Measurements from ENCODE around the gene NEDD4.
"Not testable (repeated sequence)": the region's sequence is repeated elsewhere in the genome, so short reads cannot be mapped to it uniquely, and the experiment has no call there.

Gene NEDD4

DNA sequence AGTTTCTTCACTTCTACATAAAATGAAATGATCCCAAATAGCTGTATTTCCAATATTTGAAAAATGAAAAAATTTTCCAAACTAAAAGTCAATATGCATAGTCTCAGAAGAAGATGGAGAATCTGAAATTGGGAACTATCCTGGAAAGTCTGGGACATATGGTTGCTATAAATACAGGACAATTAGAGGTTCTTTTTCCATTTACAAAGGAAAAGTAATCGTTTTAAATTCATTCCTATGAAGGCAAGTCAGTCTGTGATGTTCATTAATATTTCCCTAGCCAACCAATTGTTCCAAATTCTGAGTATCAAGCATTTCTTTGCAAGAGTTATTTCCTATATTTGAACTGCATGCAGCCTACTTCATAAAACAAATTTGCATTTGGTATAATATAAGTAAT lies 102.2 kb downstream of the NEDD4 start:
- no peak for DNase-seq

DNA sequence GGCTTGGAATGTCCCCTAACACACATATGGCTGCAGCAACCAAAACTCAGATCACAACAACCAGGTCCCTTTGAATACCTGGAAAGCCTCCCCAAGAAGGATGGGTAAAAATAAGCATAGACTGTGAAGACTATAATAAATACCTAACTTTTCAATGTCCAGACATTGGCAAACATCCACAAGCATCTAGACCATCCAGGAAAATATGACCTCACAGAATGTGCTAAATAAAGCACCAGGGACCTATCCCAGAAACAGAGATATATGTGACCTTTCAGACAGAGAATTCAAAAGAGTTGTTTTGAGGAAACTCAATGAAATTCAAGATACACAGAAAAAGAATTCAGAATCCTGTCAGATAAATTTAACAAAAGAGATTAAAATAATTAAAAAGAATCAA lies 109.2 kb downstream of the NEDD4 start:
- no peak for DNase-seq

DNA sequence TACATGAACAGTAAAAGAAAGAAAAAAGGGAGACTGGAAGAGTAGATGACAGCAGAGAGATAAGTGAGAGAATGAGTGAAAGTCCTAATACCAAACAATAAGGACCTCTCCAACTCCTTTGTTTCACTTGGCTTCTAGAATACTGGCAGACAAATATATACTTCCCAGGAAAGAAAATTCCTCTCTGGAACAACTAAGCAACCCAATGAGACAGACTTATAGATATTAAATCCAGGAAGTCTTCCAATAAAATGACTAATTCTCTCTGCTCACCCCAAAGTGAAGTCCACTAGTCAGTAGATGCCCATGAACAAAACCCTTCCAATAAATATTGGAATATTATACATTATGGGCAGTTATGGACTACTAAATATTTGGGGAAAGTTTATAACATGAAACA lies 114.2 kb downstream of the NEDD4 start:
- DNase-seq, result no peak

DNA sequence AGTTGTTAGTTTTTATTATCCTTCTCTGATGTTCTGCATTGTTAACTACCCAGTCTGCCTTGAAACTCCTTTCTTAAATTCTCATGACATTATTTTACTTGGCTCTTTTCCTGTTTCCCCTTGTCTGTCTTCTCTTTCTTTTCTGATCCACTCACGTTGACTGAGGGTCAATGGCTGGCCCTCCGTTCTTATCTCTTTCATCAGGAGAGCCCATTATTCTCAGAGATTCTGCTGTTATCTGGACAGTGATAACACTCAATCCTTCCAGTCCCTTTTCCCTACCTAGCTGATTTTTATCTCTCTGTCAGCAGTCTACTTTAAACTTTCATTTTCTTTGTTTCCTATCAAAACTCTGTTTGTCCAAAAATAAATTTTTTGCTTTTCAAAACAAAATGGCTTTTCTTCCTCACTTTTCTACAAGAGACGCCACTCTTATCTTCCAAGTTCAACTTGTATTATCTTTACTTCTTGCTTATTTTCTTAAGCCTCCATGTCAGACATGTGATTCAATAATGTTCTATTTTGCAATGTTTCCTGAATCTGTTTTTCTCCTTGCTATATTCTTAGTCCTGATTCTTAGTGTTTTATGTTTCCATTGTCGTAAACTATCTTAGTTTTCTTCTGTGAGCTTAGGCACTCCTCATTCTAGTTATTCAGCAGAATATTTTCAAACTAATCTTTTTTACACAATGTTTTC lies 120.2 kb downstream of the NEDD4 start:
- no peak for DNase-seq

DNA sequence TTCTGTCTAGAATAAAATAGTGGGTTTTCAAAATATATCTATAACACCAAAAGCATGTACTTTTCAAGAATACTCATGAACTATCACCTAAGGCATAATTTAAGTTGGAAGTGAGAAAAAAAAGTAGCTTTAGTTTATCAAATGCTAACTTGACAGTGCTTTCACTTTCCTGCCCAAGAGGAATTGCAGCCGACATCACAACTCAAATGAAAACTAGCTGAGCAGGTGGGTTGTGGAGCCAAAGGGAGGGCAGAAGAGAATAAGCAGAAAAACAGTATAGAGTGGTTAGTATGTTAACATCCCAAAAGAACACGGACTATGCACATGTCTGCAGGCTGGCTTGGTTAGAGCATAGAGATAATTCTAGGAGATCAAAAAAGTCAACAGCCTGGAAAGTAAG lies 120.9 kb downstream of the NEDD4 start:
- no peak for DNase-seq

DNA sequence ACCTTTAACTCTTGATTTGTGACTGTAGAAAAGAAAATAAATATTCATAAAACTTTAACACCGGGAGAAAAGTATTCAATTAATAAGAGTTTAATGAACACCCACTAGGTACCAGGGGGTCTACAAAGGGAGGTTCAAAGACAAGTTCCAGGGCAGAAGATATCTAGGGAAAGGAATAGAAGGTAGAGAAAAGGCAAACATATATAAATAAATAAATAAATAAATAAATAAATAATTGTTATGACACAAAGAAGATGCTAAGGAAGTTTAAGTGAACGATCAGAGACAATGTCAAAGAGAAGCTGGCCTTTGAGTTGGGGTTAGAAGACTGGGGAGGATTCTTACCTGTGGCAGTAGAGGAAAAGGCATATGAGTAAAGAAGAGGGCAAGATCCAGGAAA lies 123.8 kb downstream of the NEDD4 start:
- no peak for DNase-seq

DNA sequence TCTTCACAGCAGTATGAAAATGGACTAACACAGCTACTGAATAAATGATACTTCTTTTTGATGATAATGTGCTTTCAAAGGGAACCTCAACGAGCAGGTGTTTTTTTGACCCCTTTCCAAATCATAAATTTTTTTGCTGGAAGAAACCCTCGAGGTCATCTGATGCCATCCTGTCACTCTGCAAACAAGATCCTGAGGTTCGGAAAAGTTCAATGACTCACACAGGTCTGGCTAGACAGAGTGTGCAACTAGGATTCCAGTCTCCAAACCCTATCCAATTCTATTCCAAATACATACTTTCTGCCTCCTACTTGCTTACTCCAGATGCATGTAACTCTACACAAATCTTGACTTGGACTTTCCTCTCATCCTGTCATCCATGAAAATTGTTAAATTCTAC lies 124.7 kb downstream of the NEDD4 start:
- no peak for DNase-seq

DNA sequence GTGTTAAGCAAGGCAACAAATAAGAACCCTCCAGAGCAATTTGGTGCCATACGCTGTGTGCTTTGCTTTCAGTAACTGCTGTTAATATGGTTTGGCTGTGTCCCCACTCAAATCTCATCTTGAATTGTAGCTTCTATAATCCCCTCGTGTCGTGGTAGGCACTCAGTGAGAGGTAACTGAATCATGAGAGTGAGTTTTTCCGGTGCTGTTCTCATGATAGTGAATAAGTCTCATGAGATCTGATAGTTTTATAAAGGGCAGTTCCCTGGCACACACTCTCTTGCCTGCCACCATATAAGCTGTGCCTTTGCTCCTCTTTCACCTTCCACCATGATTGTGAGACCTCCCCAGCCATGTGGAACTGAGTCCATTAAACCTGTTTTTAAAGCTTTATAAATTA lies 125.1 kb downstream of the NEDD4 start:
- not testable (repeated sequence) for DNase-seq

DNA sequence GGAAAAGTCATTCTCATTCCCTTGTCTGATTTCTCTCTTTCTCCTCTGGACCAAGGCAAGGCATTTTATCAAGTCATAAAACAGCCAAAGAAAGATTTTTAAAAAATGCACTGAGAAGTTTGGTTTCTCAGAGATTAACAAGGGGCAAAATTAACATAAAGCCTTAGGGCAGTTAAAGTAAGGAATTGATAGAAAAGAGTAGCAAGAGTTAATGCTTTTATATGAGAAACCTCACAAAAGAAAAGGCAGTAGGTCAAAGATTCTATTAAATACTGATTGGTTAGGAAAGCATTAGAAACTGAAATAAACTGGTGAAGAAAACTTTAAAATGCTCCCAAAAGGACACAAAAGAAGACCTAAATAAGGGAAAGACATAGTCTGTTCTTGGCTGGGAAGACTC lies 129.5 kb downstream of the NEDD4 start:
- DNase-seq, result no peak

DNA sequence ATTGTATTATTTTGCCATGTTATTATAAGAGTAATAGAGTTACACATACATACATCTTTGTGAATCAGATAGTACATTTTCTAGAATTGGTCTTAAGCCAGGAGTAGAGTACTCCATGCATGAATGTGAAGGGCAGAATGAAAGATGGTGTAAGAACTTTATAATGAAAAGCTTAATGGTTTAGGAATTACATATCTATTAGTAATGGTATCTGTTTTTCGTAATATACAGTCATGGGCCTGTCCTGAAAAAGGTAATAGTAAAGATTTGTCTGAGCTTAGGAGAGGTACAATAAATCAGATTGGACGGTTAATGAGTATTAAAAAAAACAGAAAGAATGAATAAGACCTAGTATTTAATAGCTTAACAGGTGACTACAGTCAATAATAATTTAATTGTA lies 132.3 kb downstream of the NEDD4 start:
- DNase-seq, result no peak

DNA sequence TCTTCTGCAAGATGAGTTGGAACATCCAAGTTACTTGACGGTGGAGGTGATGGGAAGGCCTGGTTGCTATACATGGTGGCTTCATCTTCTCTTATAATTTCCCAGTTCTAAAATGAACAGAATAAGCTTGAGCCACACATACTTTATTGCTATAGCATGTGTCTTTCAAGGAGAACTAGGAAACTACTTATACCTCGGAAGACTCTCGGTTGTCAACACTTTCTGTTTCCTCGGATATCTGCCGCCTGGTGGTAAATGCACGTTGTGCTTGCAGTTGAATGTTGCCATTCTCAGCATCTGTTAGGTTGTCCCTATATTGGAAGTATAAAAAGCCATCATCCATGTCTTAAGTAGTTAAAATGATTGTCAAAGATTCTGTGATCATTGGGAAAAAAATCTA lies 132.9 kb downstream of the NEDD4 start:
- no peak for DNase-seq

DNA sequence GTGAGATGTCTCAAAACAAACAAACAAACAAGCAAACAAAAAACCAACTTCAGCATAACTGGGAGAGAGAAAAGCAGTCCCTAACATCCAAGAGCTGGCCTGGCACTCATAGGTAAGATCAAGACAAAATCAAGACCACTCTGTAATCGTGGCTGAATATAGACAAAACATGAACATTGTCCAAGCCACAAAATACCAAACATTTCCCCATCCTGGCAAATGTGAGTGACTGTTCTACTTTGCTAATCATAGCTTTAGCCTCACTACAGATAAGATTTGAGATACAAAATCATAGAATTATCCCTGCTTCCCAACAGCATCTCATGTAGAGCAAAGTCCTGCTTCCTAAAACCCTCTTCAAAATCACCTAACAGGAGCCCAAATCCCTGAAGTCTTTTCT lies 133.7 kb downstream of the NEDD4 start:
- DNase-seq, result no peak

DNA sequence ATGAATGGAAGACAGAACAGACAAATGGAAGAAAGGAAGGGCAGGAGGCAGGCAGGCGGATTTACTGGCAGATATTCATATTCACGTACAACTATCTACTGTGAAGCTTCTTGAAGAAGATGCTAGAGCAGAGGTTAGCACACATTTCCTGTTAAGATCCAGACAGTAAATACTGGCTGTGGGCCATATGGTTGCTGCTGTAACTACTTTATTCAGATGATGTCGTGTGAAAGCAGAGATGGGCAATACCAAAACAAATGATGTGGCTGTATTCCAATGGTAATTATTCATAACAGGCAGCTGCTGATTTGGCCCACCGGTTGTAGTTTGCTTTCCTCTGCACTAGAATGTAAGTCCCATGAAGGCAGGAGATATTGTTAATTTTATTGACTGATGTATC lies 134.8 kb downstream of the NEDD4 start:
- DNase-seq, result no peak

DNA sequence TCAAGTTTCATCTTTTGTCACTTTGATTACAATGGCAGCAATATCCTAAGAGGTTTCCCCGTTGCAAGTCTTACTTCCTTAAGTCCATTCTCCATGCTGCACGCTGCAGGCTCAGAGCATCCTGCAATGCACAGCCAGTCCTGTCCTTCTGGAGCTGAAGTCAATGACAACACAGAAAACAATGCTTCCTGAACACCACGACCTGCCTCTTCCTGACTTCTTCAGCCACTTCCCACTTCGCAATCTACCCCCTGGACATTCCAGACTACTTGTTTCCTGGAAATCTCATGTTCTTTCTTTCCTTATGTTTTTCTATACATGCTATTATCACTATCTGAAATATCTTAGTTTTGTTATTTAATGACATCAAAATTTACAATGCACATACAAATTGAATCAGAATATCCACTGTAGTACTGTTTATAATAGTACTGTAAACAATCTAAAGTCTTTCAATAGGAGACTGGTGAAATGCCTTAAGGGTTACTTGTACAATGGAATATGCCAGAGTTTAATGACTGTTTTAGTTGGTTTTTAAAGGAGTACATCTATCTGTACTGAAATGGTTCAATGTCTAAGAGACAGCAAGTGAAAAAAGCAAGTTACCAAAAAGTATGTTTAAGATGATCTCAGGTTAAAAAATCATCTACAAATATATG lies 136.8 kb downstream of the NEDD4 start:
- no peak for DNase-seq

DNA sequence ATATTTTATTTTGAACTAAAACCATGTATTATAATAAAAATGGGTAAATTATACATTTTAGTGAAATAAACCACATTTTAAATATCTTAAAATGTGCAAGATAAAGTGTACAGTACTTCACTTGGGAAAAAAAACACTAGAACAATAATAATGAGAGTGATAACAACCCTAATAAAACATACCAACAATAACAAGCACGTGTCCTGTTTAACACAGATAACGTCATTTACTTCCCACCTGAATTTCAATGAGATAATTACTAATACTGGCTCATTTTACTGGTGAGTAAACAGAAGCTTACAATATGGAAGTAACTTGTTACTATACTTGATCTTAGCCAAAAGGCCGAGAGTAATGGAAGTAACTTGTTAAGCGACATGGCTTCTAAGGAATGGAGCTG lies 140.3 kb downstream of the NEDD4 start:
- DNase-seq, result no peak

DNA sequence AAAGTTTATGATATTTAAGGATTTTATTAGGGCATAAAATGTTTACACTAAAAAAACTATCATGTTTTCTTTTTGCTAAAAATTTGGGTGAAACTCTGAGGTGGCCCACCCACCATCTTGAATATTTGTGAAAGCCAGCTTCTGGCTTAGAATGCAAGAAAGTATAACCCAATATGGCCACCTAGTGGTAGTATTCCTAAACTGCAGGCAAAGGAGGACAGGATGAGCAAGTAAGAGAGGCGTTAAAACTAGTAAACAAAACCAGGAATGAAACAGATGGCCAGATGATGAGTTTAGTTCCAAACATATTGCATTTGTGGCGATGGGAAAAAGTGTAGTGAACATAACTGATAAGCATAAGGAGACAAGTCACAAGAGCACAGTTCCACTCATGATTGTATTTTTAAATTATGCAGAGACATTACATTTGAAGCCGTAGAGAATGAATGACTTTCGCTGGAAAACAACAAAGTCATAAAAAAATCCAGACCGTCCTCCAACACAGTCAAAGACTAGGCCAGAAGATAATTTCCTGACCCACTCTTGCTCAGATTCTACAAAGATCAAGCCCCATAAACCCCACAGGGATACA lies 147.2 kb downstream of the NEDD4 start:
- DNase-seq, result no peak

DNA sequence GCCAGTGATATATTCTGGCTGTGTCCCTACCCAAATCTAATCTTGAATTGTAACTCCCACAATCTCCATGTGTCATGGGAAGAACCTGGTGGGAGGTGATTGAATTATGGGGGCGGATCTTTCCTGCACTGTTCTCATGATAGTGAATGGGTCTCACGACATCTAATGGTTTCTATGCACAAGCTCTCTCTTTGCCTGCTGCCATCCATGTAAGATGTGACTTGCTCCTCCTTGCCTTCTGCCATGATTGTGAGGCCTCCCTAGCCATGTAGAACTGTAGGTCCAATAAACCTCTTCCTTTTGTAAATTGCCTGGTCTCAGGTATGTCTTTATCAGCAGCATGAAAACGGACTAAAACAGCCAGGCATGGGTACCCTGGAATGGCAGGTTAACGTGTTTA lies 150.5 kb downstream of the NEDD4 start:
- DNase-seq, result not testable (repeated sequence)

DNA sequence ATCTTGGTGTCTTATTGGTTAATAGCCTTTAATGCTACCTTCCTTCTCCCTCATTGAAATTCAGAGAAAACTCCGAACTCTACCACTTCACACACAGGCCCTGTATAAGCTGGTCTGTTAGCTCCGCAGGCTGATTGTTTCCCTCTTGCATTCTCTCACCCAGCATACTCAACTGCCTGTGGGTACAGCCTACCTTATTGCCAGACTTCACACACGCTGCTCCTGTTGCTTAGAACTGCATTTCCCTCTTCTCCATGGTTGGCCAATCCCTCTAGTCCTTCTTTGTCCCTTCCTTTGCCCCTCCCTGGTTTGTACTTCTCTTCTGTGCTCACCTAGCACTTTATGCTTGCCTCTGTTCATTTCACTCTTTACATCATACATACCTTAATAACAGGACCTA lies 157.5 kb downstream of the NEDD4 start:
- DNase-seq, result no peak

DNA sequence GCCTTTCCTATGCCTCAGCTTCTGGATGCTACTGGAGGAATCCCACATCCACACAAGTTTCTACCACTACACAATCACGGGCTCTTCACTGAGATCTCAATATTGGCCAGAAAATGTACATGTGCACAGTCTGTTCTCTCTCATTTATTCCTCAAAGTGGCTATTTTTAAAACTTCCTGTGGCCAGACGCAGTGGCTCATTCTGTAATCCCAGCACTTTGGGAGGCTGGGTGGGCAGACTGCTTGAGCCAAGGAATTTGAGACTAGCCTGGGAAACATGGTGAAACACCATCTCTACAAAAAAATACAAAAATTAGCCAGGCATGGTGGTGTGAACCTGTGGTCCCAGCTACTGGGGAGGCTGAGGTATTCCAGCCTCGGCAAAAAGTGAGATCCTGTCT lies 159.1 kb downstream of the NEDD4 start:
- no peak for DNase-seq

DNA sequence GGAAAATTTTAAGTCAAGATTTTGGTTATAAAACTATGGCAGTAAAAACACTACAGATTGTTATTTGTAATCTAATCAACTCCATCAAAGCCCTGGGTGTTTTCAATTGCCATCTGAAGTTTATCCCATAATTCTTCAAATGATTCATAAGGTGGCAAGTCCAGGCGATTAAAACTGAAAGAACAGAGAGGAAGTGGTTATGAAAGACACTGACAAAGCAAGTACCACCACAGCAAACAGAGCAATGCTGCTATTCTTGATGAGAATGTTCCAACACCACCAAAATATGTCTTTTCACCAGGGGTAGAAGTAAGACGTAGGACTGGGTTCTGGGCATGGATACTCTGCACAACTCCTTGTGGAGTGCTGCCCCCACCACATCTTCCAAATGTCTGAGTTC lies 163.6 kb downstream of the NEDD4 start:
- no peak for DNase-seq

DNA sequence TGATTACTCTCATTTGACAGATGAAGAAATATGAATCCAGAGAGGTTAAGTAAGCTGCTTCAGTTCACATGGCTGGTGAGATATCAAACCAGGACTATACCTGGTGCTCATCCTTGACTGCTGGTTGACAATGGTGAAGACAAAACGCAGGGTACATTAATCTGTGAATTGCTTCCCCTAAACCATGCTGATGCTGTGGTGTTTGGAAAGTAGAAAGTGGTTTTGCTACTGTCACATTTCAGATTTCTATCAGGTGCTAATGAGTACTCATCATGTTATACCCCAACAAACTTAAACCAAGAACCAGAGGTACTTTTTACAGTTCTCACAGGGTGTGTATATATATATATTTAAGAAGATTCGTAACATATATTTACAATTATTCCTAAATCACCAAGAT lies 165.5 kb downstream of the NEDD4 start:
- no peak for DNase-seq

DNA sequence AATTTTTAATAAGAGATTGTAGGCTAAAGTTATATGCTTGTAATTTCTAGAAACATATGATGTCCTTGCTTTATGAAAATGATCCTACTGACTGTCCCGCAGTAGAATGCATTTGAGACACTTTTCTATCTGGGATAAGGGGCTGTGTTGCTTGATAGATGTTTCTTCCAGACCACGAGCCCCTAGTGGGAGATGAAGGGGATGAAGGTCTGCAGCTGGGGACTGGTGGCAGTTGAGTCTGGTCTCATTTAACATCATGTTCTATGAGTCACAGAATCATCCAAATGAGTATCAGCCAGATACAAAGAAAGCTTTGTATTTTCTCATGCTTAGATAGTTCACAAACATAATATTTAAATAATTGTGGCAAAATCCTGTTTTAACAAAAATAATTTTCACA lies 166.2 kb downstream of the NEDD4 start:
- no peak for DNase-seq

DNA sequence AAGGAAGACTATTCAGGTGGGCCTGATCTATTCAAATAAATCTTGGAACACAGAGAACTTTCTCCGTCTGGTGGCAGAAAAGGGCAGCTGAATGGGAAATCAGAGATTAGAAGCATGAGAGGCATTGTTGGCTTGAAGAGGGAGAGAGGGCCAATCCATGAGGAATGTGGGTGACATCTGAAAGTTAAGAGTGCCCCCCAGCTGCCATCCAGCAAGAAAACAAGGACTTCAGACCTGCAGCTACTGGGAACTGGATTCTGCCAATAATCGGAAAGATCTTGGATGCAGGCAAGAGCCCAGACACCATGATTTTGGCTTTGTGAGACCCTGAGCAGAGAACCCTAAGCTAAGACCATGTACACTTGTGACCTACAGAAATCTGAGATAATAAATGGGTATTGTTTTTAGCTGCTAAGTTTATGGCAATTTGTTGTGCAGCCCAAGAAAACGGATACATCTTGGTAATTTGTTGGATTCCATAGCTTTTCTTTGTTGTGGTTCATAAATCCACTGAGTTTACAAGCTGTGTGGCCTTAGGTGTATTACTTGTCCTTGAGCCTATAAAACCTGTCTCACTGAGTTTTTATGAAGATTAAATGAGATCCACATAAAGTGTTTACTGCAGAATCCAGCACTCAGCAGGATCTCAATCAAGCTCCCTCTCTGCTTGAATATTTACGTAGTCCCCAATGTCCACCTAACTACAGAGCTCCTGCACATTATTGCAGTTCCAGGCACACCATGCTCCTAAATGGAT lies 168.4 kb downstream of the NEDD4 start:
- DNase-seq, result no peak
